AG04449 (cell line): ENCODE measurements around the gene LGALS3BP.

ENCODE experiments used
- CTCF ChIA-PET: fragments of 350-600 bp; formaldehyde crosslinking; extraction: SDS; loops from one replicate; lab custom pipeline; 2021; ENCODE audit warnings: antibody characterized with exemption; lab: Yijun Ruan, JAX
- POLR2A ChIA-PET: fragments of 400-600, 350-600 bp; formaldehyde crosslinking; extraction: SDS; loops from one replicate; lab custom pipeline; 2020; ENCODE audit warnings: antibody characterized with exemption, inconsistent platforms; lab: Yijun Ruan, JAX
- DNase-seq: peaks from one replicate; pipeline ENCODE4 v3.0.0-alpha.2; 2010; ENCODE audit warnings: low read depth, low spot score
- H3K4me3 ChIP-seq: 2 replicates; pipeline ENCODE4 v1.5.1; 2011; ENCODE audit warnings: low read depth, mild to moderate bottlenecking, control low read depth, low read length
- TF ChIP-seq, protein P1 (sequence below): IDR thresholded peaks from one replicate; pipeline ENCODE4 v1.5.1; 2011; ENCODE audit warnings: mild to moderate bottlenecking, moderate library complexity, low read length, control low read depth, inconsistent platforms; ENCODE audit not compliant: insufficient read depth; ENCODE audit errors: missing control alignments

LGALS3BP gene

DNA sequence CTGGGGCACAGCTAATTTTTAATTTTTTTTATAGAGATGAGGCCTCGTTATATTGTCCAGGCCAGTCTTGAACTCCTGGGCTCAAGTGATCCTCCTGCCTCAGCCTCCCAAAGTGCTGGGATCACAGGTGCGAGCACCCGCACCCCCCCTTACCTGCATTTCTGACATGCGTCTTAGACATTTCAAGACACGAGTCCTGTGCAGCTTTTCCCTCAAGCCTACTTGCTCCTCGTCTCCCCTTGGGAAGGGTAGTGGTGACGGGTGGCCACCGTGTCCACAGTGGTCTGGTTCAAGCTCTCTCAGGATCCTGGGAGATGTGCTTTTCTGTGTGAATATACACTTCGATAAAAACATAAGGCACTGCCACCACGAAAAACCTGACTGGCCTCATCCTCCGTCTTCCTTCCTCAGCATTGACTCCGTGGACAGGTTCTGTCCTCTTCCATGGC is 20.2 kb upstream of the LGALS3BP start:
- TF ChIP-seq, protein P1, sequence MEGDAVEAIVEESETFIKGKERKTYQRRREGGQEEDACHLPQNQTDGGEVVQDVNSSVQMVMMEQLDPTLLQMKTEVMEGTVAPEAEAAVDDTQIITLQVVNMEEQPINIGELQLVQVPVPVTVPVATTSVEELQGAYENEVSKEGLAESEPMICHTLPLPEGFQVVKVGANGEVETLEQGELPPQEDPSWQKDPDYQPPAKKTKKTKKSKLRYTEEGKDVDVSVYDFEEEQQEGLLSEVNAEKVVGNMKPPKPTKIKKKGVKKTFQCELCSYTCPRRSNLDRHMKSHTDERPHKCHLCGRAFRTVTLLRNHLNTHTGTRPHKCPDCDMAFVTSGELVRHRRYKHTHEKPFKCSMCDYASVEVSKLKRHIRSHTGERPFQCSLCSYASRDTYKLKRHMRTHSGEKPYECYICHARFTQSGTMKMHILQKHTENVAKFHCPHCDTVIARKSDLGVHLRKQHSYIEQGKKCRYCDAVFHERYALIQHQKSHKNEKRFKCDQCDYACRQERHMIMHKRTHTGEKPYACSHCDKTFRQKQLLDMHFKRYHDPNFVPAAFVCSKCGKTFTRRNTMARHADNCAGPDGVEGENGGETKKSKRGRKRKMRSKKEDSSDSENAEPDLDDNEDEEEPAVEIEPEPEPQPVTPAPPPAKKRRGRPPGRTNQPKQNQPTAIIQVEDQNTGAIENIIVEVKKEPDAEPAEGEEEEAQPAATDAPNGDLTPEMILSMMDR, result no peak
- ChIA-PET POLR2A (no interaction called here), CTCF (interaction anchor here (0.9 kb wide), 2 partner anchors 10 to 13 kb away, joined by 3 to 4 read pairs; no protein-coding TSS in a partner anchor)
- no peak overlapping the region for H3K4me3 ChIP-seq
- no peak for DNase-seq

DNA sequence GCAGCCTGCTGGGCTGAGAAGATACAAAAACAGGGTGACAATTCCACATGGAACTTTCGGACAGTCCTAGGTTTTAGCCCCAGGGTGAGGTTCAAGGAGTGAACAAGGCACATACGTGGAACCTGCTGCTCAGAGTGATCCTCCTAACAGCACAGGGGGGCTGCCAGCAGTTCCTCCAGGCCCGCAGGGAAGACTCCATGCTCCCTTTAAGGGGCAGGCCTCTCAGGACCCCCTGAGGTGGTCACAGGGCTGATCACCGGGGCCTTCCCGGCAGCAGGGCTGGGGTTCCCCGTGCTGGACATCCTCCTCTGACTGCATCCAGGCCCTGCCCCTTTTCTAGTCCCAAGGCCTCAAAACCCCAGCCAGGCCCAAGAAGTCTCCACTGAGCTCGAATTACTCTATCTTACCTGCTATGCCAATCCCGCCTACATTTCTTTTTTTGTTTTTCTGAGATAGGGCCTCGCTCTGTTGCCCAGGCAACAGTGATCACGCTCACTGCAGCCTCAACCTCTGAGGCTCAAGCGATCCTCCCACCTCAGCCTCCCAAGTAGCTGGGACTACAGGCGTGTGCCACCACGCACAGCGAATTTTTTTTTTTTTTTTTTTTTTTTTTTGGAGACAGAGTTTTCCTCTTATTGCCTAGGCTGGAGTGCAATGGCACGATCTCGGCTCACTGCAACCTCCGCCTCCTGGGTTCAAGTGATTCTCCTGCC is 19.5 kb upstream of the LGALS3BP start:
- no peak overlapping the region for H3K4me3 ChIP-seq
- TF ChIP-seq, protein P1, result no peak
- POLR2A ChIA-PET, result no interaction called here
- DNase-seq, result no peak
- CTCF ChIA-PET, result interaction anchor here (0.9 kb wide), 2 partner anchors 9 to 12 kb away, joined by 3 to 4 read pairs; no protein-coding TSS in a partner anchor

DNA sequence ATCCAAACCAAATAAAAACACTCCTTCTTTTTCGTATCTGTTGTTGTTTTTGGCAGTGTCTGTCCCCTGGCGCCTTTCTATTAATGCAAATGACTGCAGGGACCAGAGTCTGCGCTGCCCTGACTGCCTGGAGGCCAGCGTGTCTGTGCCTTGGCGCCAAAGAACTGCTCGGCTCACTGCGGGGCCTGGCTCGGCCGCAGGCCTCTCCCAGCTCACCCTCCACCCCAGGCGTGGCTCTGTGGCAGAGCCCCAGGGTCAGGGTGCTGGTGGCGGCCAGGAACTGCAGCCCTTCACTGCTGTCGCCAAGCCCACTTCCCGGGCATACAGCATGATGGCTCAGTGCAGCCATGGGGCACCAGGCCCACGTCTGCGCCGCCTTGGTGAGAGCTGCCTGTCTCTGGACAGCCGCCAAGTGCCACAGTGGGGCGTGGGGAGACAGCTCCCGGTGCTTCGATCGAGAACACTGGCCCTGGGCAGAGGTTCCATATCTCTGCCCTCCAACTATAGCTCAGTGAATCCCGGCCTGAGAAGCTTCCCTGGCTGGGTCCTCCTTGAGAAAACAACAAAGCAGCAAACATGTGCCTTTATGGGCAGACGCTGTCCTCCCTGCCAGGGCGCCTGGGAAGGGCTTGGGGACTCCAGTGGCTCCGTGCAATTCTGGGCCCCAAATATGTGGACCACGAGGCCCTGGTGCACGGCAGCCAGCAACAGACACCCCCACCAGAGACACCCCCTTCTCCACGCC is 18.8 kb upstream of the LGALS3BP start:
- ChIA-PET POLR2A (no interaction called here), CTCF (no interaction called here)
- DNase-seq, result no peak
- TF ChIP-seq, protein P1, result no peak
- no peak overlapping the region for H3K4me3 ChIP-seq

DNA sequence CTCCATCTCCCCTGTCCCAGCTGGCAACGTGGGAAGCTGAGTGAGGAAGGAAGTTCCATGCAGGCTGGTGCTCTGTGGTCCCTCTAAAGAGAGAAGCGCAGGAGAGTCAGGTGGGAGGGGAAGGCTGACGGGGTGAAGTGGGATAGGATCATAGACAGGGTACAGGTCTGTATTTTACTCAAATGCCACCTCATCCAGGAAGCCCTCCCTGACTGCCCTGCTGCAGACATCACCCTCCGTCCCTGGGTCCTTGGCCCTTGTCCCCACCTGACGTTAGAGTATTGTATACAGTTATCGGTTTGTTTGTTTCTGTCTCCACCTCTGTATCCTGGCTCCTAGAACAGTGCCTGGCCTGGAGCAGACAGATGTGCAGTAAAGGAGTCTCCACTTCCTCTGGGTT is 18.2 kb upstream of the LGALS3BP start:
- POLR2A ChIA-PET, result no interaction called here

DNA sequence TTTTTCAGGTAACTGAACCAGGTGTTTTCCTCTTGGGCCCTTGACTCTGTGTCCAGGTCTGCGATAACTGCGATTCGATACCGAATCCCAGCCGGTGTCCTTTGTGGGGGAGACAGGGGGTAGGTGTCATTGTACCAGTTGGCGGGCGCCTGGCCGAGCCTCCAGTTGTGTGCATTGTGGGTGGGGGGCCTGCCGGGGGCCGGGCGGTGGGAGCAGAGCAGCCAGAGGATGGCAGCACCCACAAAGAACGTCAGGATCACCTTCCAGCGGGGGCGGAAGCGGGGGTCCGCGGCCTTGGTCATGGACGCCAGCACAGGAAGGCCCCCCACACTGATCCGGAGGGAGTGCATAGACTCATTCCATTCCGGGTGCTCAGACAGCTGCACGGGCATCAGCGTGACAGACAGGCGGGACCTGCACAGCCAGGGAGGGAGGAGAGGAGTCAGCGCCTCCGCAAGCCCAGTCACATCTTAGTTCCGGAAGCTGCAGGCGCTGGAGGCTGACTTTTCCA is 17.6 kb upstream of the LGALS3BP start:
- CTCF ChIA-PET, result interaction anchor here (1.4 to 2.5 kb wide), 3 partner anchors 9 to 26 kb away, joined by 3 to 9 read pairs (median 5); no protein-coding TSS in a partner anchor
- DNase-seq, result no peak
- POLR2A ChIA-PET, result no interaction called here
- TF ChIP-seq, protein P1, result no peak
- H3K4me3 ChIP-seq, result no peak overlapping the region

More for the DNA sequence above, 18.2 kb upstream of the LGALS3BP start:
- no peak for DNase-seq
- CTCF ChIA-PET, result interaction anchor here (1.4 kb wide), 1 partner anchor 10 kb away, joined by 3 read pairs; no protein-coding TSS in a partner anchor
- no peak overlapping the region for H3K4me3 ChIP-seq
- TF ChIP-seq, protein P1, result no peak
